Activated naive CD4-positive, alpha-beta T cell treated with anti-CD3 and anti-CD28 coated beads, Interleukin-2, amount 50 U/mL, for 24 hours (primary cell): ENCODE measurements around the gene TIMP2.

Source experiments
- H3K27ac Mint-ChIP-seq: one replicate; pipeline ENCODE4 v1.8.0; 2021; ENCODE audit warnings: mild to moderate bottlenecking, mixed read lengths
- H3K27me3 Mint-ChIP-seq: one replicate; pipeline ENCODE4 v1.8.0; 2021; ENCODE audit warnings: mixed read lengths
- H3K36me3 Mint-ChIP-seq: one replicate; pipeline ENCODE4 v1.8.0; 2021; ENCODE audit warnings: mixed read lengths
- H3K4me1 Mint-ChIP-seq: one replicate; pipeline ENCODE4 v1.8.0; 2021; ENCODE audit warnings: mixed read lengths
- H3K4me3 Mint-ChIP-seq: one replicate; pipeline ENCODE4 v1.8.0; 2021; ENCODE audit warnings: mild to moderate bottlenecking, mixed read lengths
- H3K9me3 Mint-ChIP-seq: one replicate; pipeline ENCODE4 v1.8.0; 2021; ENCODE audit warnings: mixed read lengths

The TIMP2 gene

DNA sequence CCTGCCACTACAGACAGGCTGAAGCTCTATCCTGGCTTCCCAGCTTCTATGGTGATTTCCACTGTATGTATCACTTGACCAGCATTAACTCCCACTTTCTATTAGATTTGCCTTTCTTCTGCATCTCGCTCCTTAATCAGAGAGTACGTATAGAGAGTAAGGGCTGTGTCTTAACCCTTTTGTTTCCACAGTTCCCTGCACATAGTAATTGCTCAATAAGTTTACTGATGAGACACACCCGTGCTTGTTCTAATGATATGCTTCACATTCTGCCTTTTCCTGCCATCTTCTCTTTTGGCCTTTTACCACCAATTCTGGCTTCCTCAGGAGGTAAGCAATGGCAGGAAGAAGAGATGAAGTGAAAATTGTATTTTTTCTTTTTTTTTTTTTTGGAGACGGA is 64.0 kb downstream of the TIMP2 start:
- Mint-ChIP-seq H3K4me1 (no peaks in the 10 kb centered on the region), H3K27ac (peak overlapping the region; percentile 59), H3K4me3 (no peak overlapping the region), H3K27me3 (no peaks in the 10 kb centered on the region), H3K36me3 (no peaks in the 10 kb centered on the region), H3K9me3 (no peaks in the 10 kb centered on the region)

- Mint-ChIP-seq H3K36me3 (no peaks in the 10 kb centered on the region), H3K4me3 (no peak overlapping the region), H3K4me1 (no peaks in the 10 kb centered on the region), H3K27ac (no peak overlapping the region), H3K27me3 (no peaks in the 10 kb centered on the region), H3K9me3 (no peaks in the 10 kb centered on the region)
Observed at GRCh38 chr17:78859051-78859450, 66.1 kb downstream of the TIMP2 start.

- H3K27me3 Mint-ChIP-seq, result no peaks in the 10 kb centered on the region
- no peak overlapping the region for H3K4me3 Mint-ChIP-seq
- H3K4me1 Mint-ChIP-seq, result no peaks in the 10 kb centered on the region
- H3K27ac Mint-ChIP-seq, result no peak overlapping the region
- no peaks in the 10 kb centered on the region for H3K36me3 Mint-ChIP-seq
- no peaks in the 10 kb centered on the region for H3K9me3 Mint-ChIP-seq
Observed at GRCh38 chr17:78857266-78857665, 67.9 kb downstream of the TIMP2 start.

- Mint-ChIP-seq H3K9me3 (no peaks in the 10 kb centered on the region), H3K27ac (no peak overlapping the region), H3K36me3 (no peaks in the 10 kb centered on the region), H3K27me3 (no peaks in the 10 kb centered on the region), H3K4me1 (no peaks in the 10 kb centered on the region), H3K4me3 (no peak overlapping the region)
Observed at GRCh38 chr17:78855561-78856165, 69.5 kb downstream of the TIMP2 start.

DNA sequence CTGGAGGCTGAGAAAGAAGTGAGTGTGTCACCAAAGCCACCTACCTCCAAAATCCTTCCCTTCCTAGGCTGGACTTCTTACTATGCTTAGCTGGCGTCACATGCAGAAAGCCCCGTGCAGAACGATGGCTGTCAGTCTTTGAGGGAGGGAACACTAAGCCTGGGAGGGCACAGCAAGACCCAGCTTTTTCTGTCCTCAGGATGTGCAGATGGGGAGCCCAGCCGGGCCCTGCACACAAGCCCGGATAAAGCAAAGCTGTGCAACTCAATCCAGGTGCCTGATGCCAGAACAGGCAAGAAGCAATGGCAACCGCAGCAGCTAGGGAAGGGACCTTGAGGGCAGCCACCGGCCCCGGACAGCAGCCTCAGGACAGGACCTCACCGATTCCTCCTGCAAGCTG is 70.7 kb downstream of the TIMP2 start:
- no peak overlapping the region for H3K27ac Mint-ChIP-seq
- no peaks in the 10 kb centered on the region for H3K9me3 Mint-ChIP-seq
- H3K4me3 Mint-ChIP-seq, result no peak overlapping the region
- H3K27me3 Mint-ChIP-seq, result no peaks in the 10 kb centered on the region
- no peaks in the 10 kb centered on the region for H3K4me1 Mint-ChIP-seq
- no peaks in the 10 kb centered on the region for H3K36me3 Mint-ChIP-seq

- no peak overlapping the region for H3K4me3 Mint-ChIP-seq
- no peaks in the 10 kb centered on the region for H3K4me1 Mint-ChIP-seq
- no peaks in the 10 kb centered on the region for H3K9me3 Mint-ChIP-seq
- no peak overlapping the region for H3K27ac Mint-ChIP-seq
- no peaks in the 10 kb centered on the region for H3K27me3 Mint-ChIP-seq
- no peaks in the 10 kb centered on the region for H3K36me3 Mint-ChIP-seq
Observed at GRCh38 chr17:78853926-78854394, 71.2 kb downstream of the TIMP2 start.

GRCh38 chr17:78852709-78853121 is 72.5 kb downstream of the TIMP2 start:
- no peak overlapping the region for H3K4me3 Mint-ChIP-seq
- no peaks in the 10 kb centered on the region for H3K36me3 Mint-ChIP-seq
- H3K9me3 Mint-ChIP-seq, result no peaks in the 10 kb centered on the region
- H3K27me3 Mint-ChIP-seq, result no peaks in the 10 kb centered on the region
- no peaks in the 10 kb centered on the region for H3K4me1 Mint-ChIP-seq
- H3K27ac Mint-ChIP-seq, result no peak overlapping the region

DNA sequence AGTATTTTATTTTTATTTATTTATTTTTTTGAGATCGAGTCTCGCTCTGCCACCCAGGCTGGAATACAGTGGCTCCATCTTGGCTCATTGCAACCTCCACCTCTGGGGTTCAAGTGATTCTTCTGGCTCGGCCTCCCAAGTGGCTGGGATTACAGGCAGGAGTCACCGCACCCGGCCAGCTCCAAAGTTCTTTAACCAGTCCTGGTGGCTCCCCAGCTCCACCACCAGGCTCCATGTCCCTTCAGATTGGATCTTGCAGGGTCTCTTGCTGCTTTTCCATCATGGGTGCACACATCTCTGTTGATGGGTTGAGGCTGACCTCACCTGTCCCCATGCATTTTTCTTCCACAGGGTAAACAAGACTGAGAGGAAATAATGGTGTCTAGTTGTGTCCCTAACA is 76.2 kb downstream of the TIMP2 start:
- H3K9me3 Mint-ChIP-seq, result no peaks in the 10 kb centered on the region
- H3K4me3 Mint-ChIP-seq, result no peak overlapping the region
- peaks cover 7% of the 10 kb centered on the region for H3K4me1 Mint-ChIP-seq
- no peaks in the 10 kb centered on the region for H3K27me3 Mint-ChIP-seq
- H3K36me3 Mint-ChIP-seq, result no peaks in the 10 kb centered on the region
- H3K27ac Mint-ChIP-seq, result no peak overlapping the region

GRCh38 chr17:78847052-78847451 is 78.1 kb downstream of the TIMP2 start:
- Mint-ChIP-seq H3K36me3 (no peaks in the 10 kb centered on the region), H3K4me1 (peaks cover 12% of the 10 kb centered on the region), H3K4me3 (no peak overlapping the region), H3K9me3 (no peaks in the 10 kb centered on the region), H3K27me3 (no peaks in the 10 kb centered on the region), H3K27ac (no peak overlapping the region)

DNA sequence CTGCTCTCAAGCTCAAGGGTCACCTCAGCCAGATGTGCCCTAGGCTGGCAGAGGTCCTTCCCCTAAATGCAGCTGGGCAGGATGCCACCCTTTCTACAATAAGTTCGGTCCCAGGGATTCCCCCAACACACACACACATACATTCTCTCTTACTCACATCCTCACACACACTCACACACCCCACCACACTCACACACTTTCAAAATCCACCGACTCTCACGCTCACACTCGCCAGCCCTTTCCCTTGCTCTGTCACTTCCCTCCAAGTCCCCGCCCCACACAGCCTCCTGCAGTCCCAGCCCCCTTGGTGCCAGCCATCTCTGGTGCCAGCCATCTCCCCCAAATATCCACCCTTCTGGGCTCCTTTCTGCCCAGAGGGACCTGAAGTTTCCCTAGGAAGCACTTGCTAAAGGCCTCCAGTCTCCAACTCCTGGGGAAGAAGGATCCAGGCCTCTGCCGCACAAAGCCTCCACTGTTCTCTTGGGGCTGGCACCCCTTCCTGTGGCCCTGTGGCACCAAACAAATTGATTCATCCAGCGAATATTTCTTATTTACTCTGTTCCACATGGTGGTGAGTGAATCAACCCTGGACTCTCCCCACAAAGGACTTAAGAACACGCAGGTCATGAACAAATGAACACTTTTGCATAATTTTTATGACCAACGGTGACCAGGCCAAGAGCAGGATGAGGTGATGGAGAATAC is 80.7 kb downstream of the TIMP2 start:
- Mint-ChIP-seq H3K4me3 (no peak overlapping the region), H3K9me3 (no peaks in the 10 kb centered on the region), H3K27me3 (no peaks in the 10 kb centered on the region), H3K4me1 (peaks cover 16% of the 10 kb centered on the region), H3K36me3 (peaks cover 2% of the 10 kb centered on the region), H3K27ac (peak overlapping the region; percentile 33)

DNA sequence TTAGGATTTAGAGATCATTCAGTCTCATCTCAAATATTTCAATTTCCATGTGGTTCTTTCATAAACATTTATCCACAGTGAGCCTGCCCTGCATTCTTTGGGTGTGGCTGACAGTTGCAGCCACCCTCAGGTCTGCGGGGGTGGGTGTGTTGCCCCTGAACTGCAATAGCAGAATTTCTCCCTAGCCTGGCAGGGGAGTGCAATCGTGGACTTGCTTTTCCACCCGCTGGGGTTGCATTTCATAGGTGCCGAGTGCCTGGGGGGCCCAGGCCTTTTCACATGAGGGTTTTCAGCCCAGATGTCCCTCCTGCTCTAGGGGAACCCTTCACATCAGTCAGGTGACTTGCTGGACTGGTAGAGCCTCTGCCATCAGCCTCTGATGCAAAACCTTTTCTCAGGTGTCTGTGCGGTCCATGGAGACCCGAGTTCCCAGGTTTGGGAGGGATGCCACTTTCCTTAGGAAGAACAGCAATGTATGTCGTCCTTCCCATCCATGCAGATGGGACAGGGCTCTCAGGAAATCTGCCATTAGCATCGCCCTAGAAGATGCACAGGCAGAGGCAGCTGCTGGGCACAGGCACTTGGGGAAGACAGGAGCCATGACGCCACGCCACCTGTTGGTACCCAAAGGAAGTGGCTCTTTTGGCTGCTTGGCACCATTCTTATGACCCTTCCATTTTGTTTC is 82.2 kb downstream of the TIMP2 start:
- Mint-ChIP-seq H3K27me3 (no peaks in the 10 kb centered on the region), H3K27ac (no peak overlapping the region), H3K36me3 (peaks cover 6% of the 10 kb centered on the region), H3K9me3 (no peaks in the 10 kb centered on the region), H3K4me3 (no peak overlapping the region), H3K4me1 (peaks cover 28% of the 10 kb centered on the region)

DNA sequence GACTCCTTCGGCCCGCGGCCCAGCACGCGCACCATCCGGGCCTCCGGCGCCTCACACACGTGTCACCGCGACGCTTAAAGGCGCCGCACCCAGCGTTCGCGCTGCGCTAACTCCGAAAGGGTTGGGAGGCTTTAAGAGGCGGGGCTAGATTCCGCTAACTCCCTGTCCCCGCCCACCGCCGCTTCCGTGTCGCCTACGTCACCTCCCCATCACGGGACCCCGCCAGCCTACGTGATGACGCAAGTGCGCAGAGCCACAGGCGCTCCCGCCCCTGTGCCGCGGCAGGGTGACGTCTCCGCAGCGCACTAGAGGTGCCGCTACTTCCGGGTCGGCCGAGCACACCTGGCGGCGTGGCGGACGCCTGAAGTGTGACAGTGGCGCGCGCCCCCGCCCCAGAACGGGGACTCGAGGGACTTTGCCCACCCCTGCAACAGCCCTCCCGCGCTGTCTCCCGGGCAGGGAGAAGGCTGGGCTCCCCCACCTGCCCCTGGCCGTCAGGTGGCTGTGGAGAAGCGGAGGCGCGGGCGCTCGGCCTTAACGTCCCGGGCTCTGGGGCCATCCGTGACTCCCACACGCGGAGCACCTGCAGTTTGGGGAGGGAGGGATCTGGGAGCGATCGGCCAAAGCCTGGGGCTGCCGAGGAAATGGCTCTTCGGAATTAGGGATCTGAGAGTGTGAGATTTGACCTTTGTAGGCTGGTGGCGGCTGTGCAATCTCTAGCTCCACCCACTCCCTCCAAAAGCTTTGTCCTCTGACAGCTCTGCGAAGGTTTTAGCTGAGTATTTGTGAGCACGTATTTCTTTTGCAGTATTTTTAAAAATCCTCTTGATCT is 84.2 kb downstream of the TIMP2 start, which contains the start of gene USP36:
Gene USP36, minus strand, starts transcription at position 35 of the 832 bp plus-strand sequence. CDS start 4,451 bp downstream, outside the sequence.
- Mint-ChIP-seq H3K4me1 (peaks cover 47% of the 10 kb centered on the region), H3K36me3 (peaks cover 17% of the 10 kb centered on the region), H3K27ac (peak within 1 kb of the TSS; percentile 95), H3K27me3 (no peaks in the 10 kb centered on the region), H3K9me3 (no peaks in the 10 kb centered on the region), H3K4me3 (peak within 1 kb of the TSS; percentile 95)

DNA sequence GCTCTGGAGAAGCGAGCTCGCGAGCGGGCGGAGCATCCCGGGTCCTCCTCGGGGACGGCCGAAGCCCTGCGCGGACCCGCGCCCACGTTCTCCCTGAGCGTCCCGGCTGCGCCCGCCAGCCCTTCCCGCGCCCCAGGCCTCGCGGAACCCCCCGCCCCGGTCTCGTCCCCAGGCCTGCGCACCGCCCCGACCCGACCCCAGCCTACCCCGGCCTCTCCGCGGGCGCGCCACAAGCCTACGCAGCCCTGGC is 84.7 kb downstream of the TIMP2 start:
- peaks cover 51% of the 10 kb centered on the region for H3K4me1 Mint-ChIP-seq
- H3K27ac Mint-ChIP-seq, result peak overlapping the region; percentile 95
- H3K27me3 Mint-ChIP-seq, result no peaks in the 10 kb centered on the region
- no peaks in the 10 kb centered on the region for H3K9me3 Mint-ChIP-seq
- H3K4me3 Mint-ChIP-seq, result peak overlapping the region; percentile 84
- H3K36me3 Mint-ChIP-seq, result peaks cover 19% of the 10 kb centered on the region

GRCh38 chr17:78839762-78840529 is 85.2 kb downstream of the TIMP2 start:
- Mint-ChIP-seq H3K4me1 (peaks cover 51% of the 10 kb centered on the region), H3K27ac (peak overlapping the region; percentile 89), H3K27me3 (no peaks in the 10 kb centered on the region), H3K9me3 (no peaks in the 10 kb centered on the region), H3K4me3 (peak overlapping the region; percentile 95), H3K36me3 (peaks cover 19% of the 10 kb centered on the region)

GRCh38 chr17:78839235-78839761 is 85.9 kb downstream of the TIMP2 start:
- no peaks in the 10 kb centered on the region for H3K9me3 Mint-ChIP-seq
- H3K27me3 Mint-ChIP-seq, result no peaks in the 10 kb centered on the region
- H3K4me3 Mint-ChIP-seq, result peak overlapping the region; percentile 95
- H3K4me1 Mint-ChIP-seq, result peaks cover 47% of the 10 kb centered on the region
- H3K27ac Mint-ChIP-seq, result peak overlapping the region; percentile 89
- H3K36me3 Mint-ChIP-seq, result peaks cover 19% of the 10 kb centered on the region
